ENCODE measurements around the gene TICAM1. TPM values are rescaled to one million over a fixed set of nuclear protein-coding genes. Genes with fewer than 3 reads are reported as not detected.
A peak's percentile ranks its signal among the peaks of the same experiment; 100 is the strongest.

Gene TICAM1
- total RNA-seq, 1 experiment from 2014 or later, result 0.48 TPM

- Histone ChIP-seq H3K9me3 (ENCODE audit: control insufficient read depth, low read depth, low read length) (no peaks in the 10 kb centered on the region), H2BK5ac (ENCODE audit: insufficient read length, low read length) (no peak overlapping the region), H3K23me2 (ENCODE audit: insufficient read length, low read depth, low read length, poor library complexity, severe bottlenecking) (no peaks in the 10 kb centered on the region), H2AK5ac (ENCODE audit: insufficient read length, low read length) (no peak overlapping the region), H2BK120ac (ENCODE audit: low read depth, low read length, poor library complexity, severe bottlenecking) (no peak overlapping the region), H2AFZ (ENCODE audit: low read length) (no peak overlapping the region), H2BK20ac (ENCODE audit: low read depth, low read length, poor library complexity, severe bottlenecking) (no peak overlapping the region), H2BK12ac (ENCODE audit: insufficient read length, low read depth, low read length) (no peak overlapping the region), H3K27ac (ENCODE audit: insufficient read length, low read depth, low read length) (no peak overlapping the region), H3K79me2 (ENCODE audit: insufficient read depth, low read length) (no peaks in the 10 kb centered on the region), H3K27me3 (ENCODE audit: insufficient read depth, low read length) (no peaks in the 10 kb centered on the region), H3K4me2 (ENCODE audit: insufficient read depth, insufficient read length, low read length) (no peak overlapping the region), H3K14ac (ENCODE audit: insufficient read depth, low read length) (no peak overlapping the region), H3T11ph (ENCODE audit: low read length) (no peak overlapping the region), H3K79me1 (ENCODE audit: insufficient read depth, low read depth, low read length, poor library complexity, severe bottlenecking) (no peaks in the 10 kb centered on the region), H3K4ac (ENCODE audit: low read depth, low read length) (no peak overlapping the region), H4K91ac (ENCODE audit: insufficient read length, low read depth, low read length) (no peak overlapping the region), H2BK15ac (ENCODE audit: low read depth, low read length) (no peak overlapping the region), H3K18ac (ENCODE audit: insufficient read length, low read depth, low read length) (no peak overlapping the region), H3K9ac (ENCODE audit: extremely low read depth, insufficient read length, low read length) (no peak overlapping the region), H3K4me1 (ENCODE audit: insufficient read depth, low read length) (no peaks in the 10 kb centered on the region), H3K23ac (ENCODE audit: insufficient read length, low read depth, low read length) (no peak overlapping the region), H4K8ac (replicated peaks; ENCODE audit: insufficient read length, low read depth, low read length) (no peak overlapping the region), H4K5ac (ENCODE audit: insufficient read length, low read depth, low read length) (no peak overlapping the region), H3K56ac (ENCODE audit: insufficient read length, low read depth, low read length) (no peak overlapping the region), H4K20me1 (ENCODE audit: control insufficient read depth, insufficient read depth, insufficient read length) (no peaks in the 10 kb centered on the region)
- Mint-ChIP-seq H3K27ac (0 out of 7 replicates have a peak overlapping the region, but pooled peaks of 1 of the 3 experiments have one; percentile 25), H3K9me3 (peaks cover 0 to 5% of the 10 kb centered on the region in 2 experiments; a peak in 3 of 5 replicates), H3K27me3 (ENCODE audit: low read depth) (peaks cover 48% of the 10 kb centered on the region), H3K4me1 (peaks cover 0 to 3% of the 10 kb centered on the region in 2 experiments; a peak in 1 of 4 replicates), H3K4me3 (no peak overlapping the region; a peak in 1 of 5 replicates), H3K36me3 (ENCODE audit: insufficient read depth in 1 of 3, low read depth in 3 of 3) (no peaks in the 10 kb centered on the region)
- no peak for TF ChIP-seq CTCF (conservative IDR thresholded peaks at IDR 0.05)
- no CpG with 5 or more reads among the region's 14 CpGs for WGBS (ENCODE audit: extremely low coverage, insufficient read length, low lambda C conversion rate)
- DNase-seq, result no peak
Measured at GRCh38 chr19:4776436-4777211, 54.9 kb downstream of the TICAM1 start.
